Measurements from ENCODE around the gene NTF3.

DNA sequence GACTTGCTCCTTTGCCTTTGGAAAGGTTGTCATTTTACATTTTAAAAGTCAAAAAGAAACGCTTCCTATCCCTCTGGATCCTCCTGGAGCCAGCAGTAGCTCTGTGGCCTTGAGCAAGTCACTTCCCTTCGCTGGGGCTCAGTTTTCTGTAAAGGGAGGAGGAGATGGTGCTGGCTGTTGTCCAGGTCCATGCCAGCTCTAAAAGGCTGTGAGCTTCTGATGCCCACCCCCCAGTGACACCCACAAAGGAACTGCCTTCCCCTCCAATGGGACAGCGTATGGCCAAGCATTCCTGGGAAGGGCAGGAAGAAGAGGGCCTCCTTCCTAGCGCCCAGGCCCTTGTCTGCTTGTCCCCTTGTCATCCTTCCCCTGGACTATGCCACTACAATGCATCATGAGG lies 81.5 kb downstream of the NTF3 start:
- TF ChIP-seq, protein P1, sequence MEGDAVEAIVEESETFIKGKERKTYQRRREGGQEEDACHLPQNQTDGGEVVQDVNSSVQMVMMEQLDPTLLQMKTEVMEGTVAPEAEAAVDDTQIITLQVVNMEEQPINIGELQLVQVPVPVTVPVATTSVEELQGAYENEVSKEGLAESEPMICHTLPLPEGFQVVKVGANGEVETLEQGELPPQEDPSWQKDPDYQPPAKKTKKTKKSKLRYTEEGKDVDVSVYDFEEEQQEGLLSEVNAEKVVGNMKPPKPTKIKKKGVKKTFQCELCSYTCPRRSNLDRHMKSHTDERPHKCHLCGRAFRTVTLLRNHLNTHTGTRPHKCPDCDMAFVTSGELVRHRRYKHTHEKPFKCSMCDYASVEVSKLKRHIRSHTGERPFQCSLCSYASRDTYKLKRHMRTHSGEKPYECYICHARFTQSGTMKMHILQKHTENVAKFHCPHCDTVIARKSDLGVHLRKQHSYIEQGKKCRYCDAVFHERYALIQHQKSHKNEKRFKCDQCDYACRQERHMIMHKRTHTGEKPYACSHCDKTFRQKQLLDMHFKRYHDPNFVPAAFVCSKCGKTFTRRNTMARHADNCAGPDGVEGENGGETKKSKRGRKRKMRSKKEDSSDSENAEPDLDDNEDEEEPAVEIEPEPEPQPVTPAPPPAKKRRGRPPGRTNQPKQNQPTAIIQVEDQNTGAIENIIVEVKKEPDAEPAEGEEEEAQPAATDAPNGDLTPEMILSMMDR (tag by site-specific recombination; IDR thresholded peaks at IDR 0.05): no peak
- no peak for TF ChIP-seq ZBTB8A (tag by site-specific recombination; IDR thresholded peaks at IDR 0.05)
- no peak for TF ChIP-seq SETDB1 (IDR thresholded peaks at IDR 0.05; ENCODE audit: insufficient read length, low read length)
- TF ChIP-seq SCRT1 (tag by site-specific recombination; IDR thresholded peaks at IDR 0.05; ENCODE audit: borderline replicate concordance): no peak
- TF ChIP-seq ZNF37A (tag by site-specific recombination; IDR thresholded peaks at IDR 0.05): no peak
- TF ChIP-seq, protein P2, sequence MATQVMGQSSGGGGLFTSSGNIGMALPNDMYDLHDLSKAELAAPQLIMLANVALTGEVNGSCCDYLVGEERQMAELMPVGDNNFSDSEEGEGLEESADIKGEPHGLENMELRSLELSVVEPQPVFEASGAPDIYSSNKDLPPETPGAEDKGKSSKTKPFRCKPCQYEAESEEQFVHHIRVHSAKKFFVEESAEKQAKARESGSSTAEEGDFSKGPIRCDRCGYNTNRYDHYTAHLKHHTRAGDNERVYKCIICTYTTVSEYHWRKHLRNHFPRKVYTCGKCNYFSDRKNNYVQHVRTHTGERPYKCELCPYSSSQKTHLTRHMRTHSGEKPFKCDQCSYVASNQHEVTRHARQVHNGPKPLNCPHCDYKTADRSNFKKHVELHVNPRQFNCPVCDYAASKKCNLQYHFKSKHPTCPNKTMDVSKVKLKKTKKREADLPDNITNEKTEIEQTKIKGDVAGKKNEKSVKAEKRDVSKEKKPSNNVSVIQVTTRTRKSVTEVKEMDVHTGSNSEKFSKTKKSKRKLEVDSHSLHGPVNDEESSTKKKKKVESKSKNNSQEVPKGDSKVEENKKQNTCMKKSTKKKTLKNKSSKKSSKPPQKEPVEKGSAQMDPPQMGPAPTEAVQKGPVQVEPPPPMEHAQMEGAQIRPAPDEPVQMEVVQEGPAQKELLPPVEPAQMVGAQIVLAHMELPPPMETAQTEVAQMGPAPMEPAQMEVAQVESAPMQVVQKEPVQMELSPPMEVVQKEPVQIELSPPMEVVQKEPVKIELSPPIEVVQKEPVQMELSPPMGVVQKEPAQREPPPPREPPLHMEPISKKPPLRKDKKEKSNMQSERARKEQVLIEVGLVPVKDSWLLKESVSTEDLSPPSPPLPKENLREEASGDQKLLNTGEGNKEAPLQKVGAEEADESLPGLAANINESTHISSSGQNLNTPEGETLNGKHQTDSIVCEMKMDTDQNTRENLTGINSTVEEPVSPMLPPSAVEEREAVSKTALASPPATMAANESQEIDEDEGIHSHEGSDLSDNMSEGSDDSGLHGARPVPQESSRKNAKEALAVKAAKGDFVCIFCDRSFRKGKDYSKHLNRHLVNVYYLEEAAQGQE (tag by site-specific recombination; IDR thresholded peaks at IDR 0.05): no peak
